ENCODE results near the gene SOWAHD.
"Not testable (repeated sequence)": the region's sequence is repeated elsewhere in the genome, so short reads cannot be mapped to it uniquely, and the experiment has no call there.

Gene SOWAHD

GRCh38 chrX:119791437-119792231, 33.2 kb downstream of the SOWAHD start, which contains the start of gene RPL39:
Gene RPL39 (minus strand): TSS chrX:119791630. CDS start chrX:119791576, 54 bp downstream.
- TF ChIP-seq EZH2 (IDR thresholded peaks at IDR 0.05) (no peak), FOXP2 (optimal IDR thresholded peaks at IDR 0.05; ENCODE audit: control extremely low read depth, extremely low read length, insufficient read depth) (no peak), POLR2AphosphoS5 (IDR thresholded peaks at IDR 0.05; ENCODE audit: borderline replicate concordance, low read depth, low read length) (peak; percentile 96)
- peaks cover 37% of the 10 kb centered on the region for H3K36me3 ChIP-seq (ENCODE audit: insufficient read depth, low read length)
- peak; percentile 52 for DNase-seq (ENCODE audit: low read depth, low spot score)
- no peaks in the 10 kb centered on the region for H3K9me3 ChIP-seq (ENCODE audit: low read depth, low read length)
- peak within 1 kb of the TSS; percentile 85 for H3K4me3 ChIP-seq
- H3K27ac ChIP-seq, result peak within 1 kb of the TSS; percentile 92
- H3K9ac ChIP-seq (ENCODE audit: insufficient read length), result peak within 1 kb of the TSS; percentile 99

- TF ChIP-seq EZH2 (IDR thresholded peaks at IDR 0.05) (no peak), POLR2AphosphoS5 (IDR thresholded peaks at IDR 0.05; ENCODE audit: borderline replicate concordance, low read depth, low read length) (no peak), FOXP2 (optimal IDR thresholded peaks at IDR 0.05; ENCODE audit: control extremely low read depth, extremely low read length, insufficient read depth) (no peak)
- no peak overlapping the region for H3K4me3 ChIP-seq
- no peak for DNase-seq (ENCODE audit: low read depth, low spot score)
- H3K9ac ChIP-seq (ENCODE audit: insufficient read length), result no peak overlapping the region
- no peaks in the 10 kb centered on the region for H3K36me3 ChIP-seq (ENCODE audit: insufficient read depth, low read length)
- no peak overlapping the region for H3K27ac ChIP-seq
- H3K9me3 ChIP-seq (ENCODE audit: low read depth, low read length), result no peaks in the 10 kb centered on the region
Measured at GRCh38 chrX:119801253-119802221, 43.1 kb downstream of the SOWAHD start.

GRCh38 chrX:119802546-119802945, 44.2 kb downstream of the SOWAHD start:
- Histone ChIP-seq H3K36me3 (ENCODE audit: insufficient read depth, low read length) (no peaks in the 10 kb centered on the region), H3K4me3 (no peak overlapping the region), H3K9me3 (ENCODE audit: low read depth, low read length) (no peaks in the 10 kb centered on the region), H3K27ac (no peak overlapping the region), H3K9ac (ENCODE audit: insufficient read length) (no peak overlapping the region)
- no peak for DNase-seq (ENCODE audit: low read depth, low spot score)
- no peak for TF ChIP-seq POLR2AphosphoS5 (IDR thresholded peaks at IDR 0.05; ENCODE audit: borderline replicate concordance, low read depth, low read length)
- no peak for TF ChIP-seq FOXP2 (optimal IDR thresholded peaks at IDR 0.05; ENCODE audit: control extremely low read depth, extremely low read length, insufficient read depth)
- no peak for TF ChIP-seq EZH2 (IDR thresholded peaks at IDR 0.05)

- not testable (repeated sequence) for DNase-seq (ENCODE audit: low read depth, low spot score); H3K27ac ChIP-seq; H3K36me3 ChIP-seq (ENCODE audit: insufficient read depth, low read length); H3K4me3 ChIP-seq; H3K9me3 ChIP-seq (ENCODE audit: low read depth, low read length); H3K9ac ChIP-seq (ENCODE audit: insufficient read length)
Measured at GRCh38 chrX:119808461-119808860, 50.1 kb downstream of the SOWAHD start.

- DNase-seq (ENCODE audit: low read depth, low spot score), result no peak
- H3K4me3 ChIP-seq, result no peak overlapping the region
- no peak overlapping the region for H3K27ac ChIP-seq
- no peaks in the 10 kb centered on the region for H3K36me3 ChIP-seq (ENCODE audit: insufficient read depth, low read length)
- TF ChIP-seq FOXP2 (optimal IDR thresholded peaks at IDR 0.05; ENCODE audit: control extremely low read depth, extremely low read length, insufficient read depth) (no peak), EZH2 (IDR thresholded peaks at IDR 0.05) (no peak), POLR2AphosphoS5 (IDR thresholded peaks at IDR 0.05; ENCODE audit: borderline replicate concordance, low read depth, low read length) (no peak)
- no peaks in the 10 kb centered on the region for H3K9me3 ChIP-seq (ENCODE audit: low read depth, low read length)
- H3K9ac ChIP-seq (ENCODE audit: insufficient read length), result no peak overlapping the region
Measured at GRCh38 chrX:119809185-119809666, 50.8 kb downstream of the SOWAHD start.
